ENCODE results near the gene FOXN1.

DNA sequence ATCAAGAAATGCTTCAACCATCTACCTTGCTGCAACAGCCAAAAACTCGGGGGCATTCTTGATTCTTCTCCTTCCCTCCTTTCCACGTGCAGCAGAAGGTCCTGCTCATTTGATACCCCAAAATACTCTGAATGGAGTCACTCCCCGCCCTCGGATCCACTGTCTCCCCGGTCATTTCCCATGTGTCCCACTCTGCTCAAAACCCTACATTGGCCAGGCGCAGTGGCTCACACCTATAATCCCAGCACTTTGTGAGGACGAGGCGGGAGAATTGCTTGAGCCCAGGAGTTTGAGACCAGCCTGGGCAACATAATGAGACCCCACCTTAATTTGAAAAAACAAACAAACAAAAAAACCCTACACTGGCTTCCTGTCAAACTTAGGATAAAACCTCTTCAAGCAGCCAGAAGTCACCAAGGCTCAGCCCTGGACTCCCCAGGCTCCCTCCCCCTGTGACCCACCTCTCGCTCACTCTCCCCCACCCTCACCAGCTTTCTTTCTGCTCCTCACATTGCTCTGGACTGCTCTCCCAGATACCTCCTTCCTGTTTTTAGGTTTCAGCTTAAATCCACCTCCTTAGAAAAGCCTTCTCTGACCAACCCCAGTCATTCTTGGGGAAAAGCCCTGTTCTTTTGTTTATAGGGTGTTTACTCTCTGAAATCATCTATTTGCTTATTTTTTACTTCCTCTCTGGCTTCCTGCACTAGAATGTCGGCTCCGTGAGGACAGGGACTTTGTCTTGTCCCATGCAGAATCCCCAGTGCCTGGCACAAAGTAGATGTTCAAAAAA is 29.9 kb upstream of the FOXN1 start:
- no peak for TF ChIP-seq ZNF546 (CRISPR knock-in tag; conservative IDR thresholded peaks at IDR 0.05)
- TF ChIP-seq CAMTA2 (CRISPR knock-in tag; IDR thresholded peaks at IDR 0.05; ENCODE audit: borderline replicate concordance) = no peak
- TF ChIP-seq, protein P1, sequence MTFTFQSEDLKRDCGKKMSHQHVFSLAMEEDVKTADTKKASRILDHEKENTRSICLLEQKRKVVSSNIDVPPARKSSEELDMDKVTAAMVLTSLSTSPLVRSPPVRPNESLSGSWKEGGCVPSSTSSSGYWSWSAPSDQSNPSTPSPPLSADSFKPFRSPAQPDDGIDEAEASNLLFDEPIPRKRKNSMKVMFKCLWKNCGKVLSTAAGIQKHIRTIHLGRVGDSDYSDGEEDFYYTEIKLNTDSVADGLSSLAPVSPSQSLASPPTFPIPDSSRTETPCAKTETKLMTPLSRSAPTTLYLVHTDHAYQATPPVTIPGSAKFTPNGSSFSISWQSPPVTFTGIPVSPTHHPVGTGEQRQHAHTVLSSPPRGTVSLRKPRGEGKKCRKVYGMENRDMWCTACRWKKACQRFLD (CRISPR knock-in tag; IDR thresholded peaks at IDR 0.05; ENCODE audit: borderline replicate concordance) = no peak
- no peak for TF ChIP-seq TAF1 (CRISPR knock-in tag; IDR thresholded peaks at IDR 0.05)
- no peak for TF ChIP-seq SMC3 (IDR thresholded peaks at IDR 0.05; ENCODE audit: low read length)
- no peak for TF ChIP-seq EZH2 (conservative IDR thresholded peaks at IDR 0.05; ENCODE audit: low read depth, low read length)
- TF ChIP-seq, protein P2, sequence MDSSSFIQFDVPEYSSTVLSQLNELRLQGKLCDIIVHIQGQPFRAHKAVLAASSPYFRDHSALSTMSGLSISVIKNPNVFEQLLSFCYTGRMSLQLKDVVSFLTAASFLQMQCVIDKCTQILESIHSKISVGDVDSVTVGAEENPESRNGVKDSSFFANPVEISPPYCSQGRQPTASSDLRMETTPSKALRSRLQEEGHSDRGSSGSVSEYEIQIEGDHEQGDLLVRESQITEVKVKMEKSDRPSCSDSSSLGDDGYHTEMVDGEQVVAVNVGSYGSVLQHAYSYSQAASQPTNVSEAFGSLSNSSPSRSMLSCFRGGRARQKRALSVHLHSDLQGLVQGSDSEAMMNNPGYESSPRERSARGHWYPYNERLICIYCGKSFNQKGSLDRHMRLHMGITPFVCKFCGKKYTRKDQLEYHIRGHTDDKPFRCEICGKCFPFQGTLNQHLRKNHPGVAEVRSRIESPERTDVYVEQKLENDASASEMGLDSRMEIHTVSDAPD (CRISPR knock-in tag; IDR thresholded peaks at IDR 0.05) = no peak
- TF ChIP-seq NR2F2 (IDR thresholded peaks at IDR 0.05; ENCODE audit: borderline replicate concordance, low read depth) = no peak
- no peak for TF ChIP-seq SETDB1 (CRISPR knock-in tag; IDR thresholded peaks at IDR 0.05; ENCODE audit: borderline replicate concordance)
- TF ChIP-seq FOXK1 (CRISPR knock-in tag; IDR thresholded peaks at IDR 0.05; ENCODE audit: borderline replicate concordance, low read depth) = no peak
- TF ChIP-seq ZNF205 (CRISPR knock-in tag; IDR thresholded peaks at IDR 0.05) = no peak
- no peak for TF ChIP-seq KDM5A (IDR thresholded peaks at IDR 0.05; ENCODE audit: borderline replicate concordance, low read length)
- no peak for TF ChIP-seq POLR2A (IDR thresholded peaks at IDR 0.05; ENCODE audit: insufficient read depth in 1 of 2, low read depth in 2 of 2, low read length in 2 of 2)

All from HepG2 (cell line).